PC-9 (cell line): ENCODE data around the gene TBC1D22A. TPM values are rescaled to one million over a fixed set of nuclear protein-coding genes. Genes with fewer than 3 reads are reported as not detected.

Experiments used
- BruUV-seq: library from RNA; stranded (reverse); fragments of 400-500 nt; replicated peaks from 2 replicates; lab custom pipeline; 2021; lab: Mats Ljungman, UMichigan
- CTCF ChIA-PET: fragments of 300-600 bp; sonication (Branson Sonifier 250); formaldehyde crosslinking; loops from one replicate; lab custom pipeline; 2022; ENCODE audit warnings: antibody characterized with exemption; lab: Charles Lee
- POLR2A ChIA-PET: fragments of 300-600 bp; sonication (Branson Sonifier 250); formaldehyde crosslinking; loops from one replicate; lab custom pipeline; 2022; ENCODE audit warnings: antibody characterized with exemption; ENCODE audit not compliant: unreplicated experiment; lab: Charles Lee
- DNase-seq, 2 experiments: peaks; one replicate each; pipeline versions ENCODE4 v3.0.0 to v3.0.0-alpha.2; 2015 to 2022; ENCODE audit warnings: mixed read lengths in 1 of 2
- H2AFZ ChIP-seq: fragments of 200-600 bp; sonication (generic); 2 replicates; pipeline ENCODE4 v1.8.1; 2017; ENCODE audit warnings: antibody characterized with exemption
- H3F3A ChIP-seq: fragments of 200-600 bp; sonication (generic); 2 replicates; pipeline ENCODE4 v1.8.1; 2017; ENCODE audit warnings: antibody characterized with exemption, mild to moderate bottlenecking, low read depth; ENCODE audit not compliant: insufficient read depth
- H3K27ac ChIP-seq: fragments of 200-600 bp; sonication (generic); 2 replicates; pipeline ENCODE4 v1.6.1; 2016; ENCODE audit warnings: mixed run types
- H3K27me3 ChIP-seq: fragments of 200-600 bp; sonication (generic); 2 replicates; pipeline ENCODE4 v1.6.1; 2016; ENCODE audit warnings: low read depth, mixed run types; ENCODE audit not compliant: insufficient read depth
- H3K36me3 ChIP-seq: fragments of 200-600 bp; sonication (generic); 2 replicates; pipeline ENCODE4 v1.6.1; 2016; ENCODE audit warnings: low read depth, mixed run types
- H3K4me1 ChIP-seq: fragments of 200-600 bp; sonication (generic); replicated peaks from 2 replicates; pipeline ENCODE4 v1.6.1; 2016; ENCODE audit warnings: mixed run types; ENCODE audit not compliant: insufficient read depth
- H3K4me2 ChIP-seq: fragments of 200-600 bp; sonication (generic); 2 replicates; pipeline ENCODE4 v1.6.1; 2017; ENCODE audit warnings: mixed run types
- H3K4me3 ChIP-seq: fragments of 200-600 bp; sonication (generic); 2 replicates; pipeline ENCODE4 v1.6.1; 2016; ENCODE audit warnings: mixed run types
- H3K79me2 ChIP-seq: fragments of 200-600 bp; sonication (generic); 2 replicates; pipeline ENCODE4 v1.6.1; 2017; ENCODE audit warnings: low read depth, mixed run types
- H3K9me2 ChIP-seq: fragments of 200-600 bp; sonication (generic); 2 replicates; pipeline ENCODE4 v1.8.1; 2017; ENCODE audit warnings: mild to moderate bottlenecking; ENCODE audit not compliant: insufficient read depth
- H3K9me3 ChIP-seq: fragments of 200-600 bp; sonication (generic); 2 replicates; pipeline ENCODE4 v1.8.1; 2016; ENCODE audit warnings: low read depth; ENCODE audit not compliant: insufficient read depth
- H4K20me1 ChIP-seq: fragments of 200-600 bp; sonication (generic); 2 replicates; pipeline ENCODE4 v1.8.1; 2017; ENCODE audit not compliant: insufficient read depth
- EZH2 ChIP-seq: fragments of 200-600 bp; sonication (generic); IDR thresholded peaks from 2 replicates; pipeline ENCODE4 v1.8.0; 2017; ENCODE audit warnings: antibody characterized with exemption, low read depth
- intact Hi-C: fragments of 100-400 bp; cut with micrococcal nuclease; formaldehyde crosslinking; loops from one replicate; pipeline ENCODE4 v1.10.0; 2022; ENCODE audit not compliant: unreplicated experiment
- total RNA-seq: library from RNA; stranded (reverse); gene quantifications from 2 replicates; pipeline ENCODE4 v1.2.3, GENCODE V29; 2021
- TF ChIP-seq, protein P1 (sequence below): fragments of 200-600 bp; sonication (generic); conservative IDR thresholded peaks from 2 replicates; pipeline ENCODE4 v1.6.1; 2017; ENCODE audit warnings: mixed run types, antibody characterized with exemption, mild to moderate bottlenecking, moderate library complexity

The TBC1D22A gene
- total RNA-seq, 1 experiment from 2014 or later, result 40.3 TPM

DNA sequence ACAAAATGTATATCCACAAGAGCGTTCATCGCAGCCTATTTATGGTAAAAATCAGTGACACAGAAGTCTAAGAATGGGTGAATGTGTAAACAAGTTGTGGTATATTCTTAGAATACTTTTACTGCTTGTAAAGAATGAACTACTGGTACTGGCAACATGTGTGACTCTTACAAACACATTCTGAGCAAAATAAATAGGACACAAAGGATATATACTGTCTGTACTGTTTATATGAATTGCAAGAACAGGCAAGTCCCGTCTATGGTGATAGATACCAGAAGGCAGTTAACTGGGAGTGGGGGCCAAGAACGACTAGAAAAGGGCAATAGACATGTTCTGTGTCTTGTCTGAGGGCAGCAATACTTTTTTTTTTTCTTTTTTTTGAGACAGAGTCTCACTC lies 112.6 kb downstream of the TBC1D22A start:
- no peaks in the 10 kb centered on the region for H3K9me2 ChIP-seq
- TF ChIP-seq, protein P1, sequence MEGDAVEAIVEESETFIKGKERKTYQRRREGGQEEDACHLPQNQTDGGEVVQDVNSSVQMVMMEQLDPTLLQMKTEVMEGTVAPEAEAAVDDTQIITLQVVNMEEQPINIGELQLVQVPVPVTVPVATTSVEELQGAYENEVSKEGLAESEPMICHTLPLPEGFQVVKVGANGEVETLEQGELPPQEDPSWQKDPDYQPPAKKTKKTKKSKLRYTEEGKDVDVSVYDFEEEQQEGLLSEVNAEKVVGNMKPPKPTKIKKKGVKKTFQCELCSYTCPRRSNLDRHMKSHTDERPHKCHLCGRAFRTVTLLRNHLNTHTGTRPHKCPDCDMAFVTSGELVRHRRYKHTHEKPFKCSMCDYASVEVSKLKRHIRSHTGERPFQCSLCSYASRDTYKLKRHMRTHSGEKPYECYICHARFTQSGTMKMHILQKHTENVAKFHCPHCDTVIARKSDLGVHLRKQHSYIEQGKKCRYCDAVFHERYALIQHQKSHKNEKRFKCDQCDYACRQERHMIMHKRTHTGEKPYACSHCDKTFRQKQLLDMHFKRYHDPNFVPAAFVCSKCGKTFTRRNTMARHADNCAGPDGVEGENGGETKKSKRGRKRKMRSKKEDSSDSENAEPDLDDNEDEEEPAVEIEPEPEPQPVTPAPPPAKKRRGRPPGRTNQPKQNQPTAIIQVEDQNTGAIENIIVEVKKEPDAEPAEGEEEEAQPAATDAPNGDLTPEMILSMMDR, result no peak
- no peak for TF ChIP-seq EZH2
- H3K79me2 ChIP-seq, result peaks cover 5% of the 10 kb centered on the region; the same call in 1 of the 2 replicates
- ChIA-PET POLR2A (no interaction called here), CTCF (no interaction called here)
- H3K36me3 ChIP-seq, result no peaks in the 10 kb centered on the region; the same call in 1 of the 2 replicates
- no peak overlapping the region for H3K4me3 ChIP-seq
- peak in 1 of 2 experiments; percentile 17 for DNase-seq
- H4K20me1 ChIP-seq, result peaks cover 48% of the 10 kb centered on the region
- BruUV-seq, result no TSS peak
- H3K4me1 ChIP-seq, result no peaks in the 10 kb centered on the region
- H3K4me2 ChIP-seq, result no peak overlapping the region
- H3F3A ChIP-seq, result peaks cover 7% of the 10 kb centered on the region
- no peak overlapping the region for H2AFZ ChIP-seq
- H3K9me3 ChIP-seq, result no peaks in the 10 kb centered on the region
- no peaks in the 10 kb centered on the region for H3K27me3 ChIP-seq
- intact Hi-C loops, result no loop called here
- no peak overlapping the region for H3K27ac ChIP-seq

DNA sequence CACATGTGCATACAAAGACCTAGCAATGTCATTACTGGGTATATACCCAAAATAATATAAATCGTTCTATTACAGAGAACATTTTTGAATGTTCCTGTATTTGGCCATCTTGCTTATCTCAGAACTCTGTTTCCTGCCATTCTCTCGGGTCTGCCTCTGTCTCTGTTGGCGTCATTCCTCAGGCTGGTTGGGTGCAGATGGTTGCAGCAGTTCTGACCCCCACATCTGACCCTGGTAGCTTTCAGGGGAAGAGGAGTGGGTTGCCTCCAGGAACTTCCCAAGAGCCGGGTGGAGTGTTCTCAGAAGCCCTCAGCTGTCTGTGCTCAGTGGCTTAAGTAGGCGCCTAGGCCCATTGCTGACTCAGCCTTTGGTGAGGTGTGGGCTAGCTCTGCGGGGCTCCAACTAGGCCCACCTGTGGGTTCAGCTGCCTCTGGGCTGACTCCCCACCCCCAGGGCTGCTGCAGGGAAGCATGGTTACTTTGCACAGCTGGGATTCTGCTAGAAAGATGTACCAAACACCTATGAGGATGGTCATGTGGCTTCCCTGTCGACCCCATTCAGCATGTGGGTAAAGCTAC lies 114.0 kb downstream of the TBC1D22A start:
- H3K9me2 ChIP-seq, result no peaks in the 10 kb centered on the region
- no peak overlapping the region for H3K4me3 ChIP-seq
- no peak overlapping the region for H3K4me2 ChIP-seq
- TF ChIP-seq, protein P1, result no peak
- no peak for TF ChIP-seq EZH2
- ChIA-PET CTCF (no interaction called here), POLR2A (no interaction called here)
- no peaks in the 10 kb centered on the region for H3K4me1 ChIP-seq
- H2AFZ ChIP-seq, result no peak overlapping the region
- peaks cover 5% of the 10 kb centered on the region; the same call in 1 of the 2 replicates for H3K79me2 ChIP-seq
- intact Hi-C loops, result no loop called here
- no peaks in the 10 kb centered on the region for H3K36me3 ChIP-seq
- no peaks in the 10 kb centered on the region for H3K27me3 ChIP-seq
- H4K20me1 ChIP-seq, result peaks cover 49% of the 10 kb centered on the region
- H3F3A ChIP-seq, result peaks cover 7% of the 10 kb centered on the region
- no peak overlapping the region for H3K27ac ChIP-seq
- no peaks in the 10 kb centered on the region for H3K9me3 ChIP-seq
- DNase-seq, result peak in 1 of 2 experiments; percentile 12
- no TSS peak for BruUV-seq

DNA sequence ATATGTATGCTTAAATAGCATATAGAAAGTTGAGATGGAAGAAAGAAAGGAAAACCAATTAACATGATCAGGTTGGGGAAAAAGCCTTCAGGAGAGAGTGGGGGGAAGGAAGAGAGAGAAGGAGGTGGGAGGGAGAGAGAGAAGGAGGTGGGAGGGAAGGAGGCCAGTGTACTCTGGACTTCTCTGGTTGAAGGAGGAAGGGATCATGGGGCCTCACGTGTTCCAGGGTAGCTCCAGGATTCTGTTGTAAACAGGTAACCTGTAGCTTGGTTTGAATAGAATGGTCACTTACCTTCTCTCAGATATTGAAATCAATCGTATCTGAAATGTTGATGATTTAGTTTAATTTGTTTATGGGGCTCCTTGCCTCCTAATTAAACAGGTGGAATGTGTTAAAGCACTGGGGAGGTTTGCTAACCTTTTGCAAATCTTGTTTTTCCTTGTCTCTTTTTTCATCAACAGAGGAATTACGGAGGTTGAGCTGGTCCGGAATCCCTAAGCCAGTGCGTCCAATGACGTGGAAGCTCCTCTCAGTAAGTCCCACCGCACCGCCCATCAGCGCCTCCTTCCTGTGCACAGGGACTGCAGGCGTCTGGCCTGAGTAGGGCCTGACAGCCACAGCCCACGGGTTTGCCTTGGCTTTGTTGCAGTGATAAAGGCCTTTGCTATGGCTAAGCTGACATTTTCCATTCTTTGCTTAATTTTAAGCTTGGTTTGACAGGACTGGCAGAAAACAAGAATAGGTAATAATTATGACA lies 115.9 kb downstream of the TBC1D22A start:
- no peaks in the 10 kb centered on the region for H3K27me3 ChIP-seq
- intact Hi-C loops, result no loop called here
- H2AFZ ChIP-seq, result no peak overlapping the region
- peaks cover 5% of the 10 kb centered on the region; the same call in 1 of the 2 replicates for H3K79me2 ChIP-seq
- DNase-seq, result peak in 1 of 2 experiments; percentile 19
- H3K4me1 ChIP-seq, result no peaks in the 10 kb centered on the region
- no peak overlapping the region for H3K4me2 ChIP-seq
- no peak overlapping the region for H3K27ac ChIP-seq
- H3K9me3 ChIP-seq, result no peaks in the 10 kb centered on the region
- H3K9me2 ChIP-seq, result no peaks in the 10 kb centered on the region
- H3K36me3 ChIP-seq, result no peaks in the 10 kb centered on the region
- TF ChIP-seq, protein P1, result no peak
- no peak for TF ChIP-seq EZH2
- no TSS peak for BruUV-seq
- peaks cover 7% of the 10 kb centered on the region; the same call in 1 of the 2 replicates for H3F3A ChIP-seq
- POLR2A ChIA-PET, result no interaction called here
- no peak overlapping the region for H3K4me3 ChIP-seq
- H4K20me1 ChIP-seq, result peaks cover 56% of the 10 kb centered on the region
- CTCF ChIA-PET, result no interaction called here
